NB4 (cell line): ENCODE data around the gene KAZN.

ENCODE experiments used
- DNase-seq: peaks from one replicate; pipeline ENCODE4 v3.0.0; 2010; ENCODE audit warnings: low read depth
- H3K4me3 ChIP-seq: one replicate; pipeline ENCODE4 v1.5.1; 2011; ENCODE audit warnings: mild to moderate bottlenecking, low read depth, low read length, moderate library complexity
- MYC ChIP-seq: IDR thresholded peaks from 2 replicates; pipeline ENCODE4 v1.6.1; 2011; ENCODE audit warnings: low read depth, low read length
- POLR2A ChIP-seq: IDR thresholded peaks from 2 replicates; pipeline ENCODE4 v1.6.1; 2011; ENCODE audit warnings: mild to moderate bottlenecking; ENCODE audit not compliant: insufficient read length; ENCODE audit errors: extremely low read depth
- TF ChIP-seq, protein P1 (sequence below): IDR thresholded peaks from one replicate; pipeline ENCODE4 v1.5.1; 2012; ENCODE audit warnings: low read depth, low read length
- TF ChIP-seq, protein P2 (sequence below): IDR thresholded peaks from 2 replicates; pipeline ENCODE4 v1.6.1; 2011; ENCODE audit warnings: low read depth, low read length

Gene KAZN

DNA sequence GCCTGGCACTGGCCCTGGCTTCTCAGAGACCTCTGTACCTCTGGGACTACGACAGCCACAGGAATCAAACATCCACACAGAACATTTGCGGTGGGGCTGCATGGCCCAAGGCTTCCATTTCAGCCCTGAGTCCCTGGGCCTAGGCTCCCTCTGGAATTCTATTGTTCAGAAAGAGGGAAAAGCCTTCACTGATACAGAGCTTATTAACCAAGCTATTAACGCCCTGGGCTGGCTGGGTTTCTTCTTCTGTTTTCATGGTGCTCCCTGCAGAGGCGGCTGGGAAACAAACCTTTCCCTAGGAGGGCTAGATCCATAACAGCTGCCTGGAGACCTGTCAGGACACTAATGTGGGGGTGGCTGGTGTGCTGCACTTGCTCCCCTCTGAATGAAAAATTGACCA is 88.2 kb downstream of the KAZN start:
- no peak for DNase-seq
- TF ChIP-seq MYC = no peak
- TF ChIP-seq, protein P1, sequence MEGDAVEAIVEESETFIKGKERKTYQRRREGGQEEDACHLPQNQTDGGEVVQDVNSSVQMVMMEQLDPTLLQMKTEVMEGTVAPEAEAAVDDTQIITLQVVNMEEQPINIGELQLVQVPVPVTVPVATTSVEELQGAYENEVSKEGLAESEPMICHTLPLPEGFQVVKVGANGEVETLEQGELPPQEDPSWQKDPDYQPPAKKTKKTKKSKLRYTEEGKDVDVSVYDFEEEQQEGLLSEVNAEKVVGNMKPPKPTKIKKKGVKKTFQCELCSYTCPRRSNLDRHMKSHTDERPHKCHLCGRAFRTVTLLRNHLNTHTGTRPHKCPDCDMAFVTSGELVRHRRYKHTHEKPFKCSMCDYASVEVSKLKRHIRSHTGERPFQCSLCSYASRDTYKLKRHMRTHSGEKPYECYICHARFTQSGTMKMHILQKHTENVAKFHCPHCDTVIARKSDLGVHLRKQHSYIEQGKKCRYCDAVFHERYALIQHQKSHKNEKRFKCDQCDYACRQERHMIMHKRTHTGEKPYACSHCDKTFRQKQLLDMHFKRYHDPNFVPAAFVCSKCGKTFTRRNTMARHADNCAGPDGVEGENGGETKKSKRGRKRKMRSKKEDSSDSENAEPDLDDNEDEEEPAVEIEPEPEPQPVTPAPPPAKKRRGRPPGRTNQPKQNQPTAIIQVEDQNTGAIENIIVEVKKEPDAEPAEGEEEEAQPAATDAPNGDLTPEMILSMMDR = no peak
- TF ChIP-seq POLR2A = no peak
- TF ChIP-seq, protein P2, sequence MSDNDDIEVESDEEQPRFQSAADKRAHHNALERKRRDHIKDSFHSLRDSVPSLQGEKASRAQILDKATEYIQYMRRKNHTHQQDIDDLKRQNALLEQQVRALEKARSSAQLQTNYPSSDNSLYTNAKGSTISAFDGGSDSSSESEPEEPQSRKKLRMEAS = no peak
- H3K4me3 ChIP-seq = no peak overlapping the region

DNA sequence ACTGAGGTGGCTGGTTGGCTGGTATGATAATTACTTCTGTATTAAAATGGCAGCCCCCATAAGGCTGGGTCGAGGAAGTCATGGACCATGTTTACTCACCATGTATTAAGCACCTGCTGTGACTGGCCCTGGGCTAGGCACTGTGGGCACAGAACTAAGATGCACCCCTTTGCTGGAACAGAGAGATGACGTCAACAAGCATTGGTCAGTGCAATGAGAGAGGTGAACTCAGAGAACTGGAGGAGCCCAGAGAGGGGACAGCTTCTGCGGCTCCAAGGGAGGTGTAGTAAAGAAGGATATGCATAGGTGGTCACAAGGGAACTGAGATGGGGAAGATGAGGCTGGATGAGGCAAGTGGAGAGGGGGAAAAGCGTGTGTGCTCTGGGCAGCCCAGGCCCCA is 88.7 kb downstream of the KAZN start:
- no peak for DNase-seq
- H3K4me3 ChIP-seq = no peak overlapping the region
- TF ChIP-seq MYC = no peak
- no peak for TF ChIP-seq POLR2A
- TF ChIP-seq, protein P2 = no peak
- TF ChIP-seq, protein P1 = no peak

DNA sequence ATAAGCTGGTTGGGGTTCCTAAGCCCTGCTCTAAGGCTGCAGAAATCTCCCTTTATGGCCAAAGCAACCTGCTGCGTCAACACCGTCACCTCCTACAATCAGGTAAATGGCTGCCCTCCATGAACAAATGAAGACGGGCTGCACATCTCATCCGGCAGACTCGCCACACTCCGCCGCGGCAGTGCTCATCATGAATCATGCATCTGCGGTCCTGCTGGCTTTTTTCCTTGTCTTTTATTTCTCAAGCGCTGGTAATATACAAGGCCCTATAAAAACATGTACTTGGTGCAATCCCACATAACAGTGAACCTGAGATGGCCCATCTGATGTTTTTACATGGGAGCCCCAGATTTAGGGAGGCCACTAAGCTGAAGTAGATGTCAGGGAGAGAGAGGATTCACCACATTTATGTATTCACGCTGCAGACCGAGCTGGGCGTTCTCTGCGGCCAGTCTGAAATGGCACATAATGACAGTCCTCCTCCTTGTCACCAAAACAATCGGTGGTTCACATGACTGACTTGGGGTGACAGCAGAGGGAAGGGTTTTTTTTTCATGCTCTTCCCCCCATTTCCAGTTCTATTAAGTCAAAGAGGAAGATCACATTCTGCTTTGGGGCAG is 91.6 kb downstream of the KAZN start:
- TF ChIP-seq, protein P2 = no peak
- TF ChIP-seq MYC (no peak), POLR2A (no peak)
- TF ChIP-seq, protein P1 = no peak
- no peak overlapping the region for H3K4me3 ChIP-seq
- no peak for DNase-seq

DNA sequence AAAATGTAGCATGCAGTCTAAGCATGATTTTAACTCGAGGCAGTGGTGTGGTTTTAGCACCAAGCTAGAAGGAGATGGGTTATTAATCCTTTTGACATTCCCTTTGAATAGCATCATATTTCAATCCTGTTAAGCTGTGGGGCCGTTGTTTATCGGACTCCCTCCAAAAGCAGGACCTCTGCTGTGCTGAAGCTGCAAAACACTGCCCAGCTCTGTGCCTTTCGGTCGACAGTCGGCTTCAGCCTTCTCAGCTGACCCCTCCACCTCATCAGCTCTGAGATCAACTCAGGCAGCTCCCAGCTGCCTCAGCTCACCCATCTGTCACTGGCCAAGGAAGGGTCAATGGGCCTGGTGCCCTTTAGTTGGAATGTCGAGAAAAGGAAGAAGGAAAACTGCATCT is 95.5 kb downstream of the KAZN start:
- no peak overlapping the region for H3K4me3 ChIP-seq
- no peak for DNase-seq
- TF ChIP-seq MYC = no peak
- TF ChIP-seq, protein P1 = no peak
- TF ChIP-seq POLR2A = no peak
- TF ChIP-seq, protein P2 = no peak

DNA sequence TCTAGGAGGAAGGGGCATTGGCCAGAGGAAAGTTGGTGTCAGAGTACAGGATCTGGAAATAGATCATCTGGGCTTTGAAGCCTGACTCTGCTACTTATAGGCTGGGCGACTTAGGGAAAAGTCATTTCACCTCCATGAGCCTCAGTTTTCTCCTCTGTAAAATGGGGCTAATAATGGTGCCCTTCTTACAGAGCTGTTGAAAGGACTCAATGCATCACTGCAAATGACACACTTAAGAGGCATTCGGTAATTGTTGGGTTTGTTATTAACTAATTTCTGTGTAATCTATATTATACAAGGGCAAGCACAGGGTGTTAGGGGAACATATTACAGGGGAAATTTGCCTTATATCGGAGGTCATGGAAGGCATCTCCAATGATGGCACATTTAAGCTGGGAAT is 96.1 kb downstream of the KAZN start:
- no peak for DNase-seq
- TF ChIP-seq, protein P2 = no peak
- TF ChIP-seq POLR2A (no peak), MYC (no peak)
- TF ChIP-seq, protein P1 = no peak
- no peak overlapping the region for H3K4me3 ChIP-seq

DNA sequence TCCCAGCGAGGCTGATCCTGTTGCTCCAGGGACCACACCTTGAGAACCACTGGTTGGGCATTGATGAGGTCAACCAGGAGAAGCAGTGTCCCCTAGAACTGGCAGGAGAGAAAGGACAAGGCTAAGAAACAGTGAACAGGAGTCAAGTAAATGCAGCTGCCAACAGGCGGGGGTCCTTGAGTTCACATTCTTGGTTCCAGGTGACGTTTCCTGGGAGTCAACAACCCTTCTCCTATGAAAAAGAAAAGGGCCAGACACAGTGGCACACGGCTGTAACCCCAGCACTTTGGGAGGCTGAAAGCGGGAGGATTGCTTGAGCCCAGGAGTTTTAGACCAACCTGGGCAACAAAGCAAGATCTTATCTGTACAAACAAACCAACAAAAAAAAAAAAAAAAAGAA is 98.3 kb downstream of the KAZN start:
- no peak overlapping the region for H3K4me3 ChIP-seq
- DNase-seq = no peak
- TF ChIP-seq MYC = no peak
- TF ChIP-seq, protein P2 = no peak
- TF ChIP-seq, protein P1 = no peak
